Measurements from ENCODE around the gene CABS1.

The CABS1 gene

GRCh38 chr4:70382691-70383181 lies 48.0 kb downstream of the CABS1 start, which contains the start of gene SMR3B:
Gene SMR3B, plus strand, starts transcription at chr4:70383131. Its CDS starts 1,380 bp downstream, at chr4:70384511.
- DNase-seq (ENCODE audit: low read depth): no peak

Measured in HS-27A (cell line).